GM19099 (cell line): Measurements from ENCODE around the gene CASP5.

Experiments
- POLR2A ChIP-seq: IDR thresholded peaks from 3 replicates; pipeline ENCODE4 v1.6.1; 2011; ENCODE audit warnings: low read depth; ENCODE audit not compliant: insufficient read length; ENCODE audit errors: extremely low read depth

The CASP5 gene

GRCh38 chr11:104991994-104992393 lies 31.0 kb downstream of the CASP5 start:
- no peak for TF ChIP-seq POLR2A

GRCh38 chr11:104984808-104985207 lies 38.2 kb downstream of the CASP5 start:
- no peak for TF ChIP-seq POLR2A

GRCh38 chr11:104979839-104980238 lies 43.1 kb downstream of the CASP5 start:
- no peak for TF ChIP-seq POLR2A

- no peak for TF ChIP-seq POLR2A
Observed at GRCh38 chr11:104973616-104974015, 49.4 kb downstream of the CASP5 start.

GRCh38 chr11:104970756-104971155 lies 52.2 kb downstream of the CASP5 start:
- no peak for TF ChIP-seq POLR2A

- no peak for TF ChIP-seq POLR2A
Observed at GRCh38 chr11:104968856-104969776, 53.9 kb downstream of the CASP5 start.

- TF ChIP-seq POLR2A, result peak; percentile 52
Observed at GRCh38 chr11:104968355-104968855, 54.6 kb downstream of the CASP5 start, which contains the start of gene CASP4. TSS of gene CASP4 (minus strand) at chr11:104968574. CDS start at chr11:104968525, 49 bp downstream.

GRCh38 chr11:104967534-104968354 lies 55.2 kb downstream of the CASP5 start:
- no peak for TF ChIP-seq POLR2A

- TF ChIP-seq POLR2A, result no peak
Observed at GRCh38 chr11:104965735-104966134, 57.2 kb downstream of the CASP5 start.

GRCh38 chr11:104964247-104964646 lies 58.7 kb downstream of the CASP5 start:
- no peak for TF ChIP-seq POLR2A

GRCh38 chr11:104962852-104963251 lies 60.1 kb downstream of the CASP5 start:
- no peak for TF ChIP-seq POLR2A

- no peak for TF ChIP-seq POLR2A
Observed at GRCh38 chr11:104957280-104957679, 65.7 kb downstream of the CASP5 start.

GRCh38 chr11:104956528-104956927 lies 66.4 kb downstream of the CASP5 start:
- no peak for TF ChIP-seq POLR2A

GRCh38 chr11:104946907-104947306 lies 76.1 kb downstream of the CASP5 start:
- no peak for TF ChIP-seq POLR2A
